GM12801 (cell line): ENCODE results near the gene NCF1.
"Not testable (repeated sequence)": the region's sequence is repeated elsewhere in the genome, so short reads cannot be mapped to it uniquely, and the experiment has no call there.

ENCODE experiments used
- CTCF ChIP-seq: IDR thresholded peaks from one replicate; pipeline ENCODE4 v1.5.1; 2011; ENCODE audit warnings: control low read depth; ENCODE audit not compliant: insufficient read length; ENCODE audit errors: extremely low read depth

Gene NCF1

DNA sequence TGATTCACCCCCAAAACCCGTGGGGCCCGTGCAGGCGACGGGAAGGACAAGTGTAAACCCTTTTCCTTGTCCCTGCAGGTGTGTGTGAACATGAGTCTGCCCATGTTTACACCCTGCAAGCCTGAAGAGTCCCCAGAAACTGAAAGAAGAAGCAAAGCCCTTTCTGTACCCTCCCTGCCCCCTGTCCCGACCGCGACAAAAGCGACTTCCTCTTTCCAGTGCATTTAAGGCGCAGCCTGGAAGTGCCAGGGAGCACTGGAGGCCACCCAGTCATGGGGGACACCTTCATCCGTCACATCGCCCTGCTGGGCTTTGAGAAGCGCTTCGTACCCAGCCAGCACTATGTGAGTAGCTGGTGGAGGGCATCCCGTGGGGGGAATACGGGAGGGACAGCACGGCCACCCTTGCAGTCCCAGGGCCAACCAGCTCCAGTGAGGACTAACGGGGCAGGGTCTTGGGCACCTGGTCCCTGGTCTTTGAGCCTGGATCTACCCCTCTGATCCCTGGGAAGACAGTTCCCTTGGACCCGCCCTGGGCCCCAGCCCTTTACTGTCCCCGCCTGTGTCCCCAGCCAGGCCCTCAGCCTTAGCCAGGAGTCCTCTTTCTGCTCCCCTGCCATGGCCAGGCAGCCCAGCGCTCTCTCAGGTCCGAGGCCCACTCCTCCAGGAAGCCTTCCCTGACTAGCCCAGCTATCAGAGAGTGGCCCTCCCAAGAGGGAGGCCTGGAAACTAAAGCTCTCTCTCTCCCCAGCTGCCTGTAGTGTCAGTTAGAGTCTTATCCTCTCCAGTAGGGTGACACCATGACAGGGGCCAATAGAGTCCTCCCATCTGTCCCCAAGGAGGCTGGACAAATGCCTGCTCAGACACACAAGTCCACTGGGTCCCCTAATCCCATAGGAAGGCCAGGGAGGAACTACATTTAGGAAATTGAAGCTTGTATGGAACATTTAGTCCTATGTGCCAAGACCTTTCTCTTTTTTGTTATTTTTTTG lies at the start of gene NCF1:
NCF1 (plus strand) TSS at position 252 of the 991 bp plus-strand sequence; CDS start at position 273, 21 bp downstream.
- not testable (repeated sequence) for TF ChIP-seq CTCF

- no peak for TF ChIP-seq CTCF
Observed at GRCh38 chr7:74725840-74726239, 48.0 kb upstream of the NCF1 start.

DNA sequence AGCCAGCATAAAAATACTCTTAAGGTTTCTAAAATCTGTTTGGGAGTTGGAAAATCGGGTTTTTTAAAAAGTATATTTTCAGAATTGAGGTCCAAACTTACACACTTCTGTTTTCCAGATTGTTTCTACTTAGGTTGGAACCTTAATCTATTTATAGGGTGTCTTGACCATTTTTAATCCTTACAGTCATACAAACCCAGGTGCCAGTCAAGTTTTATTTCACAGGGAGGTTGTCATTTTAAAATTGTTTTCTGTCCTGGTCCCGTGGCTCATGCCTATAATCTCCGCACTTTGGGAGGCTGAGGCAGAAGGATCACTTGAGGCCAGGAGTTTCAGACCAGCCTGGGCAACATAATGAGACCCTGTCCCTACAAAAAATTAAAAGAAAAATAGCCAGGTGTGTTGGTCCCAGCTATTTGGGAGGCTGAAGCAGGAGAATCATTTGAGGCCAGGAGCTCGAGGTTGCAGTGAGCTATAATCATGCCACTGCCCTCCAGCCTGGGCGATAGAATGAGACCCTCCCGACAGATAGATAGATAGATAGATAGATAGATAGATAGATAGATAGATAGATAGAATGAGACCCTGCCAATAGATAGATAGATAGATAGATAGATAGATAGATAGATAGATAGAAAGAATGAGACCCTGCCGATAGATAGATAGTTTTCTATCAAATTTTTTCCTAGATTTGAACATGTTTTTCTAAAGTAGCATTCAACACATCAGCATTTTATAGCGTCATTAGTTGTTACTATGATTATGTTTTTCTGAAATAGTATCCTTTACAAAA lies 47.3 kb upstream of the NCF1 start:
- no peak for TF ChIP-seq CTCF
